ENCODE data around the gene OPTC. TPM values are rescaled to one million over a fixed set of nuclear protein-coding genes. Genes with fewer than 3 reads are reported as not detected.

OPTC gene
- total RNA-seq, 1 donor from 2014 or later: not detected

DNA sequence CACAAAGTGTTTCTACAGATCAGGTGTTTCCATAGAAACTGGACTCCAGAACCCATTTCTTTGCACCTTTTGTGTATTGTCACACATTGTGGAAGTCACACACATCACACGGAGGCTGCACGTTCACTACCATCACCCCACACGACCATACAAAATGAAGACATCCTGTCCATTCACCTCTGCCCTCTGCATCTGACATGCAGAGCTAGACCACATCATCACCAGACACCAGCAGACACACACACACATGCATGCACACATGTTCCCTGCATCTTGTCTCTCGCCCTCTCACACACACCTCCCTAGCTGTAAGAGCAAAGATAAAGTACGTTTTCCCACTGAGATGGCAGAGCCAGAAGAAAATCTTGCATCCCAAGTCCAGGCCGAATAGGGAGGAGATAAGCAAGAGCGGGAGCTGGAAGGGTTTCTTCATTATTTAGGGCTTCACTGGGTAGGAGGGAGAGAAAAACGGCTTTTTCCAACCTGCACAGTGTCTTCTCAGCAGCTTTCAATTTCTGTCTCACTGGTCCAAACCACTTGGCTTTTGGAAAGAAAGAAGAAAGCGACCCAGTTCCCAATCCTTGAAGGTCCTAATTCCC, 17.6 kb upstream of the OPTC start:
- DNase-seq: no peak
- H3K4me3 ChIP-seq: peak overlapping the region; percentile 62
- H3K27me3 ChIP-seq (ENCODE audit: low read depth): peaks cover 39% of the 10 kb centered on the region
- no peaks in the 10 kb centered on the region for H3K36me3 ChIP-seq
- TF ChIP-seq, protein P1, sequence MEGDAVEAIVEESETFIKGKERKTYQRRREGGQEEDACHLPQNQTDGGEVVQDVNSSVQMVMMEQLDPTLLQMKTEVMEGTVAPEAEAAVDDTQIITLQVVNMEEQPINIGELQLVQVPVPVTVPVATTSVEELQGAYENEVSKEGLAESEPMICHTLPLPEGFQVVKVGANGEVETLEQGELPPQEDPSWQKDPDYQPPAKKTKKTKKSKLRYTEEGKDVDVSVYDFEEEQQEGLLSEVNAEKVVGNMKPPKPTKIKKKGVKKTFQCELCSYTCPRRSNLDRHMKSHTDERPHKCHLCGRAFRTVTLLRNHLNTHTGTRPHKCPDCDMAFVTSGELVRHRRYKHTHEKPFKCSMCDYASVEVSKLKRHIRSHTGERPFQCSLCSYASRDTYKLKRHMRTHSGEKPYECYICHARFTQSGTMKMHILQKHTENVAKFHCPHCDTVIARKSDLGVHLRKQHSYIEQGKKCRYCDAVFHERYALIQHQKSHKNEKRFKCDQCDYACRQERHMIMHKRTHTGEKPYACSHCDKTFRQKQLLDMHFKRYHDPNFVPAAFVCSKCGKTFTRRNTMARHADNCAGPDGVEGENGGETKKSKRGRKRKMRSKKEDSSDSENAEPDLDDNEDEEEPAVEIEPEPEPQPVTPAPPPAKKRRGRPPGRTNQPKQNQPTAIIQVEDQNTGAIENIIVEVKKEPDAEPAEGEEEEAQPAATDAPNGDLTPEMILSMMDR (IDR thresholded peaks at IDR 0.05; ENCODE audit: borderline replicate concordance): no peak
- intact Hi-C loops (cut with micrococcal nuclease): no loop called here
- peak overlapping the region; percentile 80 for H3K27ac ChIP-seq (replicated peaks)
- H3K9me3 ChIP-seq (replicated peaks): no peaks in the 10 kb centered on the region
- peaks cover 39% of the 10 kb centered on the region for H3K4me1 ChIP-seq

- TF ChIP-seq, protein P1 (IDR thresholded peaks at IDR 0.05; ENCODE audit: borderline replicate concordance): no peak
- Histone ChIP-seq H3K36me3 (no peaks in the 10 kb centered on the region), H3K27ac (replicated peaks) (peak overlapping the region; percentile 80), H3K4me1 (peaks cover 46% of the 10 kb centered on the region), H3K4me3 (peak overlapping the region; percentile 62), H3K9me3 (replicated peaks) (no peaks in the 10 kb centered on the region), H3K27me3 (ENCODE audit: low read depth) (peaks cover 25% of the 10 kb centered on the region)
- DNase-seq: no peak
- intact Hi-C loops (cut with micrococcal nuclease): no loop called here
Measured at GRCh38 chr1:203477748-203478147, 16.2 kb upstream of the OPTC start.

DNA sequence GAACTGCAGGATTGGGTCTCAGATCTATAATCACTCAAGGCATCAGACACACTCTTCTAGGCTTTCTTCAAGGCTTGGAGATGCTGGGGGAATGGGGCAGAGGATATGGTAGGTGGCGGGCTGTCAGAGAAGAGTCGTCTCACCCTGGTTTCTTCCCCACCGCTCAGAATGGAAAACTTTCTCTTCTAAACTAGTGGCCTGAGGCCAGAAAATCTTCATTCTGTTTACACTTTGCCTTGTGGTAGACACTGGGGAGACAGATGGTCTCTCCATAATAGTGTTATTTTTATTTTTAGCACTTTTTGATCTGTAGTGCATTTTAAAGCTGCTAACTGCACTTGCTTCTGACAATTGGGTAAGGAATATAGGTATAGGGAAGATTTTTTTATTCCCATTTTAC, 15.7 kb upstream of the OPTC start:
- TF ChIP-seq, protein P1 (IDR thresholded peaks at IDR 0.05; ENCODE audit: borderline replicate concordance): no peak
- H3K9me3 ChIP-seq (replicated peaks): no peaks in the 10 kb centered on the region
- H3K27ac ChIP-seq (replicated peaks): peak overlapping the region; percentile 80
- peaks cover 45% of the 10 kb centered on the region for H3K4me1 ChIP-seq
- intact Hi-C loops (cut with micrococcal nuclease): no loop called here
- no peaks in the 10 kb centered on the region for H3K36me3 ChIP-seq
- DNase-seq: no peak
- peaks cover 23% of the 10 kb centered on the region for H3K27me3 ChIP-seq (ENCODE audit: low read depth)
- peak overlapping the region; percentile 62 for H3K4me3 ChIP-seq

DNA sequence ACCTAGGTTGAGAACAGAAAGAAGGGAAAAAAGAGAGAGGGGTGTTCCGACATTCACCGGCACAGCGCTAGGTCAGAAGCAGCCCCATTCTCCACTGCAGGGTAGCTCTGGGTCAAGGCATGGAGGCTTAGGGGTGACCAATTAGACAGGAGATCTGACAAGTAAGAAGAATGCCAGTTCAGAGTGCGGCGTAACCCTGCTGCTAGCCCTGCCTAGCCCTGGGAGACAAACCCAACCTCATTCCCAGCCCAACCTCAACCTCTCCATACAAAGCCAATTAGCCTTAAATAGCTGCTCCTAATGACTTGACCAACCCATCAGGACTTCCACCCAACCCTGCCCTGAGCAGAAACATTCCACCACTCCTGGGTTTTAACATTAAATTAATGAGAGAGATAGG, 15.0 kb upstream of the OPTC start:
- intact Hi-C loops (cut with micrococcal nuclease): no loop called here
- TF ChIP-seq, protein P1 (IDR thresholded peaks at IDR 0.05; ENCODE audit: borderline replicate concordance): no peak
- Histone ChIP-seq H3K4me3 (peak overlapping the region; percentile 62), H3K27me3 (ENCODE audit: low read depth) (peaks cover 15% of the 10 kb centered on the region), H3K9me3 (replicated peaks) (no peaks in the 10 kb centered on the region), H3K27ac (replicated peaks) (peak overlapping the region; percentile 80), H3K4me1 (peaks cover 38% of the 10 kb centered on the region), H3K36me3 (no peaks in the 10 kb centered on the region)
- DNase-seq: no peak

- TF ChIP-seq, protein P1 (IDR thresholded peaks at IDR 0.05; ENCODE audit: borderline replicate concordance): no peak
- Histone ChIP-seq H3K9me3 (replicated peaks) (no peaks in the 10 kb centered on the region), H3K36me3 (no peaks in the 10 kb centered on the region), H3K27ac (replicated peaks) (peak overlapping the region; percentile 80), H3K4me3 (peak overlapping the region; percentile 62), H3K27me3 (ENCODE audit: low read depth) (peaks cover 8% of the 10 kb centered on the region), H3K4me1 (peaks cover 37% of the 10 kb centered on the region)
- DNase-seq: no peak
- intact Hi-C loops (cut with micrococcal nuclease): loop anchor here (10.0 kb wide), 1 partner anchor 205 kb away; no protein-coding TSS in a partner anchor
Measured at GRCh38 chr1:203479646-203480045, 14.3 kb upstream of the OPTC start.

Measured in left ventricle myocardium inferior (tissue), 1 donor.